Hippocampal formation (tissue), 2 donors: ENCODE measurements around the gene FHL1.
"Not testable (repeated sequence)": the region's sequence is repeated elsewhere in the genome, so short reads cannot be mapped to it uniquely, and the experiment has no call there.

ENCODE experiments used
- DNase-seq, 2 donors: peaks; one replicate each; lab custom pipeline; 2025; lab: John Stamatoyannopoulos, UW

Gene FHL1

GRCh38 chrX:136147315-136147901, at the start of gene FHL1:
Gene FHL1, plus strand, starts transcription at chrX:136147533.
- DNase-seq, result peak; percentile 24 to 35

DNA sequence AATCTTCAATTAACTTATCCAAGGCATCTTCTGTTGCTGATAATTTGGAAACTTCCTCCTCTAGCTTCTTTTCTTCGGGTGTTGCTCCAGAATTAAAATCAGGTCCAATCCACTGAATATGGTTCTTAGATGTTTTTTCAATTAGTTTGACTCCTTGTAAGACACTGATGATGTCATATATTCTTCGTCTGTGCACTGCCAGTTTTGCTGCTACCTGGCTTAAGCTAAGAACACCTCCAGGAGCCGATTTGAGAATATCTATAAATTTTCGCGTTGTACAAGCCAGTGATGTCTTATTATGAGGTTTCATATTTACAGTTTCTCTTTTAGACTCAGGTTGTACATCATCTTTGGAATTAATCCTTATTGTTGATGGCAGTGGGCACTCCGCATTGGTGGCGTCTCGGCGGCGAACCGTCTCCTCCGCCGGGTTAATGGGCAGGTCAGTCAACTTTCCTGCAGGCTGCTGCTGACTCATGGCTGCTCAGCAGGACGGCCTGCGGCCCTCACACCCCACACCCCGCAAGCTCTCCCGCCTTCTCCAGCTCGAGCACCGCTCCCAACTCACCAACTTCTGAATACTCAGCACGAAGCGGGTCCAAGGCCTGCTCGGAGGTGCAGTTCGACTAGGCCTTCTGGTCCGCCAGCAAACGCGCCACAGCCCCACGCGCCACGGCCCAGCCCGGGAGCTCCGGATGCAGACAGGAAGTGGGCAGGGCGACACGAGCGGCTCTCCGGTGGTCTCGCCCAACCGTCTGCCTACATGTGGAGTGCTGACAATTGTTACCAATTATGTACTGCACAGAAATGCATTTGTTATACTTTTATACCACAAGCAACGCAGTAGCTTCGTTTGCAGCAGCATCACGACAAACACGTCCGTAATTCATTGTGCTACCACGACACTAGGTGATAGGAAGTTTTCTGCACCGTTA, 49.2 kb upstream of the FHL1 start:
- DNase-seq, result no peak

- no peak for DNase-seq
Observed at GRCh38 chrX:136104936-136105335, 42.4 kb upstream of the FHL1 start.

DNA sequence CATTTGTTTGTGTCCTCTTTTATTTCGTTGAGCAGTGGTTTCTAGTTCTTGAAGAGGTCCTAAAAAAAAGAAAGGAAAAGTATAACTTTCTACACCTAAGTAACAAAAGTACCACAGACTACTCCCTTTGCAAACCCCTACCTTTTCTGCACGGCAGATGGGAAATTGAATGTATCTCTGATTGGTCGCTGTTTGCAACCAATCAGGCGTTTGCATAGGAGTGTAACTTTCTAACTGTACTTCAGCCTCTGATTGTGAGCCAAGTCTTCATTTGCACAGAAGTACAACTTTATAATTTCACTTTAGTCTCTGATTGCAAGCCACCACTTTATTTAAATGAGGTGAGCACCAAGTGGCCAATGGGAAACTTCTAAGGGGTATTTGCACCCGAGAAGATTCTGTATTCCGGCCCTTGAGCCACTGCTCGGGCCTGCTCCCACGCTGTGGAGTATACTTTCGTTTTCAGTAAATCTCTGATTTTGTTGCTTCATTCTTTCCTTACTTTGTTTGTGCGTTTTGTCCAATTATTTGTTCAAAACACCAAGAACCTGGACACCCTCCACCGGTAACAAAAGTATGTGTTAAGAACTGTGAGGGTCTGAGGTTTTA, 40.3 kb upstream of the FHL1 start:
- DNase-seq, result no peak

DNA sequence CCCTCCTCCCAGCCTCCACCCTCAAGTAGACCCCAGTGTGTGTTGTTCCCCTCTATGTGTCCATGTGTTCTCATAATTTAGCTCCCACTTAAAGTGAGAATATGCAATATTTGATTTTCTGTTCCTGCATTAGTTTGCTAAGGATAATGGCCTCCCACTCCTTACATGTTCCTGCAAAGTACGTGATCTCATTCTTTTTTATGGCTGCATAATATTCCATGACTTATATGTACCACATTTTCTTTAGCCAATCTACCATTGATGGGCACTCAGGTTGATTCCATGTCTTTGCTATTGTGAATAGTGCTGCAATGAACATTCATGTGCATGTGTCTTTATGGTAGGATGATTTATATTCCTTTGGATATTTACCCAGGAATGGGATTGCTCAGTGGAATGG, 38.4 kb upstream of the FHL1 start:
- DNase-seq, result not testable (repeated sequence)

DNA sequence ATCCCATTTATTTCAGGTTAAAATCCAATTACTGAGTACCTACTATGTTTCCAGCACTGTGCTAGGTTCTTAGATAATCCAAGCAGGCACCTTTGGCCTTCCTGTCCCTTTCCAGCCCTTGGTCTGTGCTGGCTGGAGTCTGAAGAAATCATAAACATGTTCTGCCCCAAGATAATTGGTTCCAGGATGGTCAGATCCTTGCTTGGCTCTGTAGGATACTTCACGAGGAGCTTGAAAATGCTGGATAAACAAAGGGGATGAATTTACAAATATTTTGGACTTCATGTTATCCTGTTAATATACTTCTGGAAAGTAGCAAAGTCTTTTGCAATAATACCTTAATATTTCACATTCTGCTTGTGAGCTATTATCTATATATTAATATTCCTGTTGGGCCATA, 35.0 kb upstream of the FHL1 start:
- no peak for DNase-seq

- no peak for DNase-seq
Observed at GRCh38 chrX:136112778-136113177, 34.6 kb upstream of the FHL1 start.

DNA sequence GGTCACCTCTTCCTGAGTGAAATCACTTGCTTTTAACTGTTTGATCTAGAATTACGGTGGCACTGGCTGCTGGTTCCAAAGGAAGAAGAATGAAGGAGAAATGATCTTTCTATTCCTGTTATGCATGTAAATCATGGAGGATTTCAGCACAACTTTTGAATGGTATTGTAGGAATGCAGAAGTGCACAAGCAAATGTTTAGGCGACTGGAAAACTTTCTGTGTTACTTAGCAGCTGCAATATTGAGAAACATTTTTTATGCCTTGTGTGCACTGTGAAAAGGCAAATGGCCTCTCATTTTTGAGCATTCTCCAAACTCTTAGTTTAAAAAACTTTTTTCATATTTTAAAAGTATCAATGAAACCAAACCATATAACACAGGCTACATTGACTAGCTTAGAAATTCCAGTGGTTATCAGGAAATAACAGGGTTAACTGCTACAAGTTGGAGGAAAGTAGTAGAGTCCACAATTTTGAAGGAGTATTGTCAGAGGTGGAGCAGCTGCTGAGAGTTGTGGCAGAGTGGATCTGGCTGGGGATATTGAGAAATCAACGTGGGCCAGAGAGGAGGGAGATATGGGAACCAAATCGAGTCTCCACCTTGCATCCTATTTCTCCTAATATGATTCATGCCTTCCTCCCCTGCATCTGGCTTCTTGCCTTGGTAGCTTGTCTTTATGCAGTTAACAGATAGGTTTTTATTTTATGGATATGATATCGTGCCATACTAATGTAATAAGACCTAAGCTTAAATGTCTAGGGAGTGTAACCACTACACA, 32.0 kb upstream of the FHL1 start:
- DNase-seq, result no peak

DNA sequence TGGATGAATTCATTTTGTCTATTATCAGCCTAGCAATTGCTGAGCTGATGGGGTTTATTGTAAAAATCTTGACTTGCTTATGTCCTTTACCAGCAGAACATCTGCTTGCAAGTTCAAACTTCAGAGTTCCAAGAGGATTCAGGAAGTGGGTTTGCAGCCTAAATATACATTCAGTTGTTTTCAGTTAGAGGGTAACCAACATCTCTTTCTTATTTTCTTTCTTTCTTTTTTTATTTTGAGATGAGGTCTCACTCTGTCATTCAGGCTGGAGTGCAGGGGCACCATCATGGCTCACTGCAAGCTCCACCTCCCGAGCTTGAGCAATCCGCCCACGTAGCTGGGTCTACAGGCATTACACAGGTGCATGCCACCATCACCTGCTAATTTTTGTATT, 31.4 kb upstream of the FHL1 start:
- no peak for DNase-seq

DNA sequence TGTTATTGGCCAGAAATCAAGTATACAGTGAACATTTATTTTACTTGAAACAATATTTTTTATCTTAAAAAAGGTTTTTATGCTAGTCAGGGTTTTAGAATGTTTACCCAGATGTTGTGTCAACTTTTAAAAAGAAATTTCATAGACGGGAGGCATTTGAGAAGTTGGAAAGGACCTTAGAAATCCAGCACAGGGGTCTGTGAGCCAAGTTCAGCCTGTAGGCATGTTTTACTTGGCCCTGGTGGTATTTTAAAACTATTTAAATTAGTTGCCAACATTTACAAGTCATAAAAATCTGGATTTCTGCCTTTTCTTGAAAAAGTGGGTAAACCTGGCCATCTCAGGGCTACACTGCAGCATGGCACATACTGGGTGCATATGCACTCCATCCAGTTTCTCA, 25.5 kb upstream of the FHL1 start:
- DNase-seq, result no peak

GRCh38 chrX:136122207-136122606, 25.1 kb upstream of the FHL1 start:
- DNase-seq, result no peak

DNA sequence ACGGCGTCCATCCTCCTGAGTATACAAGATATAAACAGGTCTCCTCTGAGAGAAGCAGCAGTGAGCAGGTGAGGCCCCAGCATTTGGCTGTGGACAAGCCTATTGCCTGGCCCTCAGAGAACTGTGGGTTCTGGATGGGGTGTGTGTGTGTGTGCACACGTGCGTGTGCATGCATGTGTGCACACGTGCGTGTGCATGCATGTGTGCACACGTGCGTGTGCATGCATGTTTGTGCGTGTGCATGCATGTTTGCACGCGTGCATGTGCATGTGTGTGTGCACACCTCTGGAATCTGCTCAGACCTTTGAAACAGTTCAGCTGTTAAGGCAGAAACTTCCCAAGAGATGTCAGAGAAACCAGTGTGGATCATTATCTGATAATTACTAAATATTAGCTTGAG, 22.2 kb upstream of the FHL1 start:
- DNase-seq, result no peak

DNA sequence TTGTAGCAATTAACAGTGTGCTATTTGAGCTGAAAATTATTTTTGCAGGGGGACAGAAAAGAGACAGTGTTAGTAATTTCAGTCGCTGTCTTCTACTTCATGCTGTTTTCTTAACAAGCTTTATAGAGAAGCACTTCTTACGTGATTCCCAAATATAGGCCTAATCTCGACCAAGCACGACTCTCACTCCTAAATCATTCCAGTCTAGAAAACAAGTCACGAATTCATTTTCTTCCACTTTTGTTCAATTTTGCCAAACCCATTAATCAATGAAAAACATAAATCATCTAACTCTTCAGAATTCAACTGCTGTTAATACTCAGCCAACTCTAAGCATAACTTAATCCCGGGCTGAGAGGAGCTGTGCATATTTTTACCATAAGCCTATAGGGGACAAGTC, 21.0 kb upstream of the FHL1 start:
- DNase-seq, result no peak

- DNase-seq, result no peak
Observed at GRCh38 chrX:136126872-136127406, 20.4 kb upstream of the FHL1 start.

DNA sequence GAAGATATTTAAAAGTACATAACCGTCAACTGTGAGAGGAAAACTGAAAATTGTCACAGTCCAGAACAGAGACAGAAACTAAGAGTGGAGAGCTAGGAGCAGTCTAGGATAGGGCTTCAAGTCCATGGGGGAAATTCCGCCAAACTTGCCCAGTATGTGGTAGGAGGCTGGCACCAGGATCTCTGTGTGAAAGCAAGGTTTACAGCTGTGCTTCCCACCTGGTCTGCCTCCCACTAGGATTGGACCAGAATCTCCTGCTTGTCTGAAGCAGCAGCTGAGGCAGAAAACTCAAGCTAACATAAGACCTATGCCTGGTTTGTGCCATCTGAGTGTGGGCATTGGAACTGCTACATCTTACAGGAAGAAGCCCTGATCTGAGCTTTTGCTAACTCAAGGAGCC, 18.6 kb upstream of the FHL1 start:
- DNase-seq, result no peak

DNA sequence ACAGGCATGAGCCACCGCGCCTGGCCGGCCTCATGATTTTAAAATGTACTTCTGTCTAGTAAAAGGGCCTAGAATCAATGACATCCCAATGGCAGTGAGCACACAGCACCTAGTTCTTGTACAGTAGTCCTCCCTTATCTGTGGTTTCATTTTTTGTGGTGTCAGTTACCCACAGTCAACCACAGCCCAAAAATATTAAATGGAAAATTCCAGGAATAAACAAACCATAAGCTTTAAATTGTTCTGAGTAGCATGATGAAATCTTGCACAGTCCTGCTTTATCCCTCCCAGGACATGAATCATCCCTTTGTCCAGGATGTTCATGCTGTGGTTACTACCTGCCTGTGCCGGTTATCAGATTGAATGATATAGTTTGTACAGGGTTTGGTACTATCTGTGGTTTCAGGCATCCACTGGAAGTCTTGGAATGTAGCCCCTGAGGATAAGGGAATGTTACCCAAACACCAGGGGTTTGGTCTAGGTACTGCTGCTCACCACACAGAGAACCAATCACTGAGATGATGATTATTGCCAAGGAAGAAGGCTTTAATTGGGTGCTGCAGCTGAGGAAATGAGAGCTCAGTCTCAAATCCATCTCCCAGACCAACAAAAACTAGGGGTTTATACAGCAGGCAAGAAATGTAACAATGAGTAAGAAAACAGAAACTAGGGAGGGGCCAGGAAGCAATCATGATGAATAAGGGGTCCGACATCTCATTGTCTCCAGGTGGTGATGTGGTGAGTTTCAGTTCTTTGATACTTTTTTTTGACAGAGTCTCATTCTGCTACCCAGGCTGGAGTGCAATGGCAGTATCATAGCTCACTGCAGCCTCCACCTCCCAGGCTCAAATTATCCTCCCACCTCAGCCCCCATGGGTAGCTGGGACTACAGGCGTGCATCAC, 16.2 kb upstream of the FHL1 start:
- no peak for DNase-seq

DNA sequence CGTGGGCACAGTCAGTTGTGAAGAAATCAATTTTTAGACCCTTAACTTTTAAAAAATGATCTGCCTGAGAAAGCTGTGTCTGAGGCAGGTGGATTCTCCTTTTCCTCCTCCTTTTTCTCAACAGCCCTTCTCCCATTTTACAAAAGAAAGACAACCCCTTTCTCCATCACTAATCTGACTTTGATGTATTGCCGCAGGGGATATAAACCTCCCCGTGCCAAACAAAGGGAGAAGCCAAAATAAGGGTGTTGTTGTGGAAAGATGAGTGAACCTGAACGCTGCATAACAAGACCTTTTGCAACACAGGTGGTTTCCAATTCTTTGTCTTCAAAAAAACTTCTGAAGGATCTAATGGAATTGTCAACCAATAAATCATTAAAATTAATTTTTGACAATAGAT, 8.4 kb upstream of the FHL1 start:
- no peak for DNase-seq

- DNase-seq, result no peak
Observed at GRCh38 chrX:136141569-136141968, 5.8 kb upstream of the FHL1 start.

DNA sequence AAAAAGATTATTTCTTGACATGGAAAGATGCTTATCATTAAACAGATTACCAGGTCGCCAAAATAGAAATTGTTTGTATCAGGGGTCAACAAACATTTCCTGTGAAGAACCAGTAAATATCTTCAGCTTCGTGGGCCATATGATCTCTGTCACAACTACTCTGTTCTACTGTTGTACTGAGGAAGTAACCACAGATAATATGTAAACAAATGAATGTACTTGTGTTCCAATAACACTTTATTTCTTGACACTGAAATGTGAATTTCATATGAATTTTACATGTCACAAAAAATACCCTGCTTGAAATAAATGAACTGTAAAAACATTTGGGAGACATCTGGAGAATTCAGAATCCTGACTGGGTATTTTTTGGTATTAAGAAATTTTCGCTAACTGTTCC, 4.7 kb upstream of the FHL1 start:
- no peak for DNase-seq

DNA sequence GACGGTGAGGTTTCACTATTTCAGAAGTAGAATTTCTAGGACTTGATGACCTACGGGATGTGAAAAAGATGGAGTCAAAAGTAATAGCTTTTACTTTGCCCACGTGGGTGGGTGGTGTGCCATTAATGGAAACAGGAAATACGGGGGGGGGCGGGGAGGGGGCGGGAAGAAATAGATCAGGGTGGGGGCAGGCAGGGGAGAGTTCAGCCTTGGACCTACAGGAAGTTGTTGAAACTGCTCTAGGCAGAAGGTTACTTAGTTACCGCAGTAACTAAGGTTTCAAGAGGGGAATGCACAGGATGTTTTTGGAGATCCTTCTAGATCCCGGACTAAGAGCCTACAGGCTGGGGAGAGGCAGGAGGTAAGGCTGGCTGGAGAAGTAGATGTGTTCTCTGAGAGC, 3.6 kb upstream of the FHL1 start:
- no peak for DNase-seq
